Activated CD8-positive, alpha-beta T cell treated with anti-CD3 and anti-CD28 coated beads for 36 hours (primary cell): ENCODE results near the gene NPPB. TPM values are rescaled to one million over a fixed set of nuclear protein-coding genes. Genes with fewer than 3 reads are reported as not detected.
A peak's percentile ranks its signal among the peaks of the same experiment; 100 is the strongest.

Experiments
- ATAC-seq: fragments of 200-7000 bp; cut with Tn5 transposase; one replicate; pipeline ENCODE4 v1.10.0; 2021; ENCODE audit warnings: mild to moderate bottlenecking, moderate library complexity
- CTCF ChIA-PET: fragments of 350-600 bp; sonication (Branson Sonifier 250); formaldehyde crosslinking; loops from one replicate; lab custom pipeline; 2021; ENCODE audit warnings: antibody characterized with exemption; lab: Charles Lee
- POLR2A ChIA-PET: fragments of 350-600 bp; sonication (Branson Sonifier 250); formaldehyde crosslinking; loops from one replicate; lab custom pipeline; 2021; ENCODE audit warnings: antibody characterized with exemption; lab: Charles Lee
- DNase-seq: peaks from one replicate; pipeline ENCODE4 v3.0.0-alpha.2; 2020
- H3K27ac Mint-ChIP-seq: one replicate; pipeline ENCODE4 v1.8.0; 2021; ENCODE audit warnings: mild to moderate bottlenecking, mixed read lengths
- H3K27me3 Mint-ChIP-seq: one replicate; pipeline ENCODE4 v1.8.0; 2021; ENCODE audit warnings: mixed read lengths
- H3K36me3 Mint-ChIP-seq: one replicate; pipeline ENCODE4 v1.8.0; 2021; ENCODE audit warnings: low read depth, mixed read lengths
- H3K4me1 Mint-ChIP-seq: one replicate; pipeline ENCODE4 v1.8.0; 2021; ENCODE audit warnings: low read depth, mixed read lengths
- H3K4me3 Mint-ChIP-seq: one replicate; pipeline ENCODE4 v1.8.0; 2021; ENCODE audit warnings: mild to moderate bottlenecking, moderate library complexity, mixed read lengths
- H3K9me3 Mint-ChIP-seq: one replicate; pipeline ENCODE4 v1.8.0; 2021; ENCODE audit warnings: mixed read lengths
- intact Hi-C: fragments of 100-400 bp; cut with micrococcal nuclease; formaldehyde crosslinking; loops from one replicate; pipeline ENCODE4 v1.10.0; 2022
- total RNA-seq, 2 experiments: library from RNA; stranded (reverse); gene quantifications; one replicate each; pipeline ENCODE4 v1.2.3, GENCODE V29; 2021
- TF ChIP-seq, protein P1 (sequence below): fragments of 200-600 bp; IDR thresholded peaks from one replicate; pipeline ENCODE4 v1.8.0; 2022; ENCODE audit warnings: antibody characterized with exemption, mild to moderate bottlenecking

The NPPB gene
- total RNA-seq, 2 experiments from 2014 or later: not detected

- ATAC-seq: no peak
- no peak for DNase-seq
- Mint-ChIP-seq H3K27me3 (no peaks in the 10 kb centered on the region), H3K4me3 (no peak overlapping the region), H3K9me3 (no peaks in the 10 kb centered on the region), H3K36me3 (peaks cover 19% of the 10 kb centered on the region), H3K4me1 (no peaks in the 10 kb centered on the region), H3K27ac (no peak overlapping the region)
- intact Hi-C loops: no loop called here
- POLR2A ChIA-PET: interaction anchor here (0.6 to 8.7 kb wide), 2 partner anchors 67 to 83 kb away, joined by 3 to 111 read pairs; no protein-coding TSS in a partner anchor
- TF ChIP-seq, protein P1, sequence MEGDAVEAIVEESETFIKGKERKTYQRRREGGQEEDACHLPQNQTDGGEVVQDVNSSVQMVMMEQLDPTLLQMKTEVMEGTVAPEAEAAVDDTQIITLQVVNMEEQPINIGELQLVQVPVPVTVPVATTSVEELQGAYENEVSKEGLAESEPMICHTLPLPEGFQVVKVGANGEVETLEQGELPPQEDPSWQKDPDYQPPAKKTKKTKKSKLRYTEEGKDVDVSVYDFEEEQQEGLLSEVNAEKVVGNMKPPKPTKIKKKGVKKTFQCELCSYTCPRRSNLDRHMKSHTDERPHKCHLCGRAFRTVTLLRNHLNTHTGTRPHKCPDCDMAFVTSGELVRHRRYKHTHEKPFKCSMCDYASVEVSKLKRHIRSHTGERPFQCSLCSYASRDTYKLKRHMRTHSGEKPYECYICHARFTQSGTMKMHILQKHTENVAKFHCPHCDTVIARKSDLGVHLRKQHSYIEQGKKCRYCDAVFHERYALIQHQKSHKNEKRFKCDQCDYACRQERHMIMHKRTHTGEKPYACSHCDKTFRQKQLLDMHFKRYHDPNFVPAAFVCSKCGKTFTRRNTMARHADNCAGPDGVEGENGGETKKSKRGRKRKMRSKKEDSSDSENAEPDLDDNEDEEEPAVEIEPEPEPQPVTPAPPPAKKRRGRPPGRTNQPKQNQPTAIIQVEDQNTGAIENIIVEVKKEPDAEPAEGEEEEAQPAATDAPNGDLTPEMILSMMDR: no peak
- CTCF ChIA-PET: interaction anchor here (1.5 to 5.3 kb wide), 2 partner anchors 52 to 66 kb away, joined by 4 to 45 read pairs; no protein-coding TSS in a partner anchor
These were observed 17.2 kb downstream of the NPPB start for GRCh38 chr1:11841245-11842153.

DNA sequence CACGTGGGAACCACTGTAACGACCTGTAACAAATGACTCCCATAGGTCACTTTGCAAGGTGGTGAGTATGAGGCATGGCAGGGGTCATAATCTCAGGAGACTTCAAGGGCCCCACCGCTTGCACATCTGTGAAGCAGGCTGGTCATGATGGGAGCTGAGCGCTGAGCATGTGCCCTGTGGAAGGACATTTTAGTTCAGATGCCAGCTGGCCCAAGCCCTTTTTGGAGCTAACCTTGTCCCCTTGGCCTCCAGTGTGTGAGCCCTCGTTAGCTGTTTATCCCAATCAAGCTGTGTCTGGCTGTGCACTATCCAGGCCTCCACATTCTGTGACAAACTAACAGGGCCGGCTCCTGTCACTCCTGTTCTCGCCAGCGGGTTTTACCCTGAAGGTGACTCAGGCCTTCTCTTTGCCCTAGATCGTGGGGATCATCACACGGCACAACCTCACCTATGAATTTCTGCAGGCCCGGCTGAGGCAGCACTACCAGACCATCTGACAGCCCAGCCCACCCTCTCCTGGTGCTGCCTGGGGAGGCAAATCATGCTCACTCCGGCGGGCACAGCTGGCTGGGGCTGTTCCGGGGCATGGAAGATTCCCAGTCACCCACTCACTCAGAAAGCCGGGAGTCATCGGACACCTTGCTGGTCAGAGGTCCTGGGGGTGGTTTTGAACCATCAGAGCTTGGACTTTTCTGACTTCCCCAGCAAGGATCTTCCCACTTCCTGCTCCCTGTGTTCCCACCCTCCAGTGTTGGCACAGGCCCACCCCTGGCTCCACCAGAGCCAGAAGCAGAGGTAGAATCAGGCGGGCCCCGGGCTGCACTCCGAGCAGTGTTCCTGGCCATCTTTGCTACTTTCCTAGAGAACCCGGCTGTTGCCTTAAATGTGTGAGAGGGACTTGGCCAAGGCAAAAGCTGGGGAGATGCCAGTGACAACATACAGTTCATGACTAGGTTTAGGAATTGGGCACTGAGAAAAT is 18.7 kb downstream of the NPPB start:
- TF ChIP-seq, protein P1: no peak
- DNase-seq (no peak), ATAC-seq (no peak)
- Mint-ChIP-seq H3K9me3 (no peaks in the 10 kb centered on the region), H3K4me3 (no peak overlapping the region), H3K36me3 (peaks cover 20% of the 10 kb centered on the region), H3K4me1 (no peaks in the 10 kb centered on the region), H3K27ac (no peak overlapping the region), H3K27me3 (no peaks in the 10 kb centered on the region)
- intact Hi-C loops: loop anchor here (5.0 kb wide), 1 partner anchor 52 kb away; no protein-coding TSS in a partner anchor
- CTCF ChIA-PET: interaction anchor here (1.2 to 5.3 kb wide), 5 partner anchors 17 to 68 kb away, joined by 4 to 45 read pairs (median 7); partner anchors contain the start of gene CLCN6
- POLR2A ChIA-PET: interaction anchor here (8.7 kb wide), 1 partner anchor 68 kb away, joined by 111 read pairs; no protein-coding TSS in a partner anchor

- intact Hi-C loops: loop anchor here (5.0 kb wide), 1 partner anchor 54 kb away; no protein-coding TSS in a partner anchor
- H3K4me3 Mint-ChIP-seq: no peak overlapping the region
- H3K27me3 Mint-ChIP-seq: no peaks in the 10 kb centered on the region
- TF ChIP-seq, protein P1: peak; percentile 99
- no peaks in the 10 kb centered on the region for H3K4me1 Mint-ChIP-seq
- H3K27ac Mint-ChIP-seq: no peak overlapping the region
- H3K9me3 Mint-ChIP-seq: no peaks in the 10 kb centered on the region
- H3K36me3 Mint-ChIP-seq: peaks cover 23% of the 10 kb centered on the region
- POLR2A ChIA-PET: interaction anchor here (0.7 to 8.7 kb wide), 3 partner anchors 28 to 70 kb away, joined by 3 to 111 read pairs (median 3); no protein-coding TSS in a partner anchor
- CTCF ChIA-PET: interaction anchor here (0.6 to 5.3 kb wide), 33 partner anchors 9 to 372 kb away, joined by 3 to 45 read pairs (median 4); partner anchors contain the start of genes CLCN6 and NPPA
- ATAC-seq: peak; percentile 97
- peak; percentile 73 for DNase-seq
These were observed 20.1 kb downstream of the NPPB start for GRCh38 chr1:11838349-11839272.

DNA sequence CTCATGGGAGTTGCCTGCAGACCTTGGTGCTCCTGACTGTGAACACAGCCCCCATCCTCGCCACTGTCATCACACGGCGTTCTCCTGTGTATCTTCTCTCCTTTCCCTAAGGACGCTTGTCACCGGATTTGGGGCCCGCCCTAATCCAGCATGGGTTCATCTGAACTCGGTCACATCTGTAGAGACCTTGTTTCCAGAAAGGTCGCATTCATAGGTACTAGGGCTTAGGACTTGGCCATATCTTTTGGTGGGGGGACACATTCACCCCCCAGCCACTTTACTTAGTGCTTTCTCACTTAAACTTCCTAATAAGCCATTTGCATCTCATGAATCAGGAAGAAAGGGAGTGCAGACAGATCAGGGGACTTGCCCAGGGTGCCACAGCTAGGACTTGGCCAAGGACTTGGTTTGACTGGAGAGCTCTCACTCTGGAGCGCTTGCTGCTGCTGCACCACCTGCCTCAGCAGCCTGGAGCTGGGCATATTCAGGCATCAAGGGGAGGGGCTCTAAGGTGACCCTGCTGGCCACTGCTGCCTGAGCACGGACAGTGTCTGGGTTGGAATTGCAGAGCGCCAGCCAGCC is 20.9 kb downstream of the NPPB start:
- no peaks in the 10 kb centered on the region for H3K27me3 Mint-ChIP-seq

More for the DNA sequence above, 20.9 kb downstream of the NPPB start:
- no peak for DNase-seq
- no peak overlapping the region for H3K4me3 Mint-ChIP-seq
- no peaks in the 10 kb centered on the region for H3K9me3 Mint-ChIP-seq
- POLR2A ChIA-PET: interaction anchor here (1.3 to 8.7 kb wide), 2 partner anchors 27 to 71 kb away, joined by 3 to 111 read pairs; no protein-coding TSS in a partner anchor
- intact Hi-C loops: loop anchor here (5.0 kb wide), 1 partner anchor 54 kb away; no protein-coding TSS in a partner anchor
- CTCF ChIA-PET: interaction anchor here (0.6 to 5.3 kb wide), 34 partner anchors 10 to 373 kb away, joined by 3 to 45 read pairs (median 4); partner anchors contain the start of genes CLCN6 and NPPA
- no peak overlapping the region for H3K27ac Mint-ChIP-seq
- no peak for ATAC-seq
- TF ChIP-seq, protein P1: no peak
- no peaks in the 10 kb centered on the region for H3K4me1 Mint-ChIP-seq
- peaks cover 23% of the 10 kb centered on the region for H3K36me3 Mint-ChIP-seq
